ENCODE measurements around the gene COL13A1.

The COL13A1 gene

DNA sequence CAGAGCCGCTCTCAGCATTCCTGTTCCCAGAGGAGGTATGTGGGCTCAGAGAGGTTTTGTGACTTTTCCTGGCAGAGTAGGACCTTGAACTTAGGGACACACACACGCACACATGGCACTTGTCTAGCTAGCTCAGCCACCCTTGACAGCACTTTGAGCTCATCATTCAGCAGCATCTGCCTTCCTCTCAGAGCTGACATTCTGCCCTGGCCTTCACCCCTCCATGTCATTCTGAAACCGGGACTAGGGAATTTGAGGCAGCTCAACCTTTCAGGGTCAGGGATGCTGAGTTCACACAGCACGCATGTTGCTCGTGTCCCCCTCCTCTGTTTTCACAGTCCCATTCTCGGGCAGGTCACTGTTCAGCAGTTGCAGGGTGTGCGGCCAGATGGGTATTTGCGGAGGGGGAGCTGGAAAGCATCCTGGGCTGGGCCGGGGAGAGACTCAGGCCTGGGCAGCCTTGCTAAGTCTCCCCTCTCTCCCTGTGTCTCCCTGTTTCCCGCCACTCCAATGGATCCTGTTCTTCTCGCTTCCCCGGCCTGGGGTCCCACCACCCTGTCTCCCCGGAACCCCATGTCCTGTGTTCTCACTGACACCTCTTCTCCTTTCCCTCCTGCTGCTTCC lies 78.0 kb downstream of the COL13A1 start:
- no peak for DNase-seq (ENCODE audit: insufficient read length, low spot score)
- TF ChIP-seq POLR2A (IDR thresholded peaks at IDR 0.05; ENCODE audit: low read depth, low read length), result no peak
- FAIRE-seq, result no peak

DNA sequence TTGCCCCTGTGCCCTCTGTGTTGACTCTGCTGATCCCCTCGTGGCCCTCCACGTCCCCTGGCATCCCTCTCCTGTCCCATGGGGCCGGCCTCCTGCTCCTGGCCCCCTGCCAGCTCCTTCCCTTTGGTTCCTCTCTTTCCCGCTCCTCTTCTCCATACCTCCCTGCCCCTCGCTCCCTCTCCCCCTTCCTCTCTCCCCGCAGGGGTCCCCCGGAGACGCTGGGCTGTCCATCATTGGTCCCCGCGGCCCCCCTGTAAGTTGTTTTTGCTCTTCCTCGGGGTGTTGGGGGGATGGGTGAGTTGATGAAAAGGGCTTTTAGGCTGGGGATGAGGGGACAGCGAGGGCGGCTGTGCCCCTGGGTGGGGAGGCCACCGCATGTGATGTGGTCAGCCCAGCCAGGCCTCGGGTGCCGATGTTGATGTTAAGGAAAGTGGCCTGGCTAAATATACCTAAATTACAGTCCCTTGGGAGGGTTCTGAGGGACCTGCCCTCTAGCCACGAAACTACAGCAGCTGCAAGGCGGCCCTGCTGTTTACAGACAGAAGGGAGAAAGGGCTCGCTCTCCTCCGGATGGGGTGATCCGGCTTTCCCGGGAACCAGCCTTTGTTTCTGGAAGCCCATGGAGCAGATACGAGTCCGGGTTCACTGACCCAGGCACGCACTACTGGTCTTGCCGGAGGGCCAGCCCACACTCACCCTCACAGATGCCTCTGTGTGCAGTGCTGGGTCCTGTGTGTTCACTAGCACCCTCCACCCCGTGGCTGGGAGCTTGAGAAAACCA lies 78.8 kb downstream of the COL13A1 start:
- TF ChIP-seq POLR2A (IDR thresholded peaks at IDR 0.05; ENCODE audit: low read depth, low read length), result no peak
- FAIRE-seq, result no peak
- no peak for DNase-seq (ENCODE audit: insufficient read length, low spot score)

DNA sequence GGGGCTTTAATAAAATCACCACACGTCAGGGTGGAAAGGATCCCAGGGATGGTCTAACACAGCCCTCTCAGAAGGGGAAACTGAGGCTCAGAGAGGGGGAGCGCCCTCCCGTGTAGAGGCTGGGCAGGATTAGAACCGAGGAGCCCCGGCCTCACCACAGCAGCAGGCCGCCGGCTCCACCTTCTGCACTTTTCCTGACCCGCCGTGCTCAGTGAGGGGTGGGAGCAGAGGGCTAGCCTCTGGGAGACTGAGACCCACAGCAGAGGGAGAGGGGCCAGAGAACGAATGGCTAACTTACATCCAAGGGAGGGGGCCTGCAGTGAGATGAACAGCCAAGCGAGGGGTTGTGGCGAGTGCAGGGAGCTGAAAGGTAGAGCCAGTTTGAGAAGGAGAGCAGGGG lies 79.5 kb downstream of the COL13A1 start:
- no peak for FAIRE-seq

DNA sequence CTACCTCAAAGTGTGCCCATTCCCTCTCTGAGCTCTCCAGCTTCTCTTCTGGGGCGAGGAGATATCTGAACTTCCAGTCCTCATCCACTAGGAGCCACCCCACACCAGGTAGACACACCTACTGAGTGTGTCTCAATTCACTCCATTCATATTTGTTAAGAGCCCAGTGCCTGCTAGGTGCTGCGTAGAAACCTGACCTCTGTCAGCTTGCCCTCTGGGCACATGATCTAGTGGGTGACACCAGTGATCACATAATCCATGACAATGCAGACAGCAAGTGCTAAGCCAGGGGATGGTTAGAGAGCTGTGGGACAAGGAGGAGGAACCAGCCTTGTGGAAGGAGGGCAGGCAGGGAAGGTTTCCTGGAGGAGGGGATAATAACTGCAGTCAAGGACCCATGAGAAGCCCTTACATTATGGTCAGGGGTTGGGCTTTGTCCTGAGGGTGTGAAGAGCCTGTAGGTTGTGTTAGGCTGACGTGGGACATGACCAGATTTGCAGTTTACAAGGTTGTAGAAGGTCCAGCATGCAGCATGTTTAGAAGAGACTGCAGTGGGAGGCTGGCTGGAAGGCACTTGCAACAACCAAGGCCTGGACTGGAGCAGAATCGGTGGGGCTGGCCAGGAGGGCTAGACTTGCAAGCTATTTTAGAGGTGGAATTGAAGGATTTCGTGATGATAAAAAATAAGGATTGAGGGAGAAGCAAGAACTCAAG lies 81.8 kb downstream of the COL13A1 start:
- FAIRE-seq (no peak), DNase-seq (ENCODE audit: insufficient read length, low spot score) (no peak)

More for the DNA sequence above, 79.5 kb downstream of the COL13A1 start:
- DNase-seq (ENCODE audit: insufficient read length, low spot score), result no peak
- no peak for TF ChIP-seq POLR2A (IDR thresholded peaks at IDR 0.05; ENCODE audit: low read depth, low read length)

DNA sequence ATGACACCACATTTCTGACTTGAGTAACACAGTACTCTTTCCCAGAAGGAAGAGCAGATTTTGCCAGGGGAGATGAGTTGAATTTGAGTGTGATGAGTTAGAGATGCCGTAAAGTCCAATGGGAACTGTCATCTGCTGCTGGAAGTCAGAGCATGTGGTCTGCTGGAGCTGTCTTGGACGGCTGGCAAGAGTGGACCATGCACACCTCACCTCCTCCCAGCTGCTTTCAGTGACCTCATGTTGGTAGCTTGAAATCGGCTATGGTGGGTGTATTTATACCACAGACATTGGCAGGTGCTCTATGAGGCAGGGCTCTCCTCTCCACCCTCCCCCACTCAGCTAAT lies 82.3 kb downstream of the COL13A1 start:
- no peak for DNase-seq (ENCODE audit: insufficient read length, low spot score)
- no peak for FAIRE-seq
- TF ChIP-seq POLR2A (IDR thresholded peaks at IDR 0.05; ENCODE audit: low read depth, low read length), result no peak

More for the DNA sequence above, 81.8 kb downstream of the COL13A1 start:
- TF ChIP-seq POLR2A (IDR thresholded peaks at IDR 0.05; ENCODE audit: low read depth, low read length), result no peak

DNA sequence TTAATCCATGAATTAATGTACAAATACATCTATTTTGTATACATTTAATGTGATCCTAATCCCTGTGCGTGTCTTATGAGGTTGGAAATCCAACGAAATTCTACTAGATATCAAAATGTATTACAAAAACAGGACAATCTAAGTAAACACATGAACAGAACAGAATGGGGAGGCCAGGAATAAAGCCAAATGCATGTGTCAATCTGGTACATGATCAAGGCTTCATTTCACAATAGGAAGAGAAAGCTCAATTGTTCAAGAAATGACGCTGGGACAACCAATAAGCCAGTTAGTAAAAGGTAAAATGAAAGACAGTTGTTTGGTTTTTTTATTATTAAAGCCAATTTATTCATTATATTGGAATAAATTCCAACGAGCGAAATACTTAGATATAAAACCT lies 83.0 kb downstream of the COL13A1 start:
- DNase-seq (ENCODE audit: insufficient read length, low spot score), result no peak
- FAIRE-seq, result no peak
- no peak for TF ChIP-seq POLR2A (IDR thresholded peaks at IDR 0.05; ENCODE audit: low read depth, low read length)

DNA sequence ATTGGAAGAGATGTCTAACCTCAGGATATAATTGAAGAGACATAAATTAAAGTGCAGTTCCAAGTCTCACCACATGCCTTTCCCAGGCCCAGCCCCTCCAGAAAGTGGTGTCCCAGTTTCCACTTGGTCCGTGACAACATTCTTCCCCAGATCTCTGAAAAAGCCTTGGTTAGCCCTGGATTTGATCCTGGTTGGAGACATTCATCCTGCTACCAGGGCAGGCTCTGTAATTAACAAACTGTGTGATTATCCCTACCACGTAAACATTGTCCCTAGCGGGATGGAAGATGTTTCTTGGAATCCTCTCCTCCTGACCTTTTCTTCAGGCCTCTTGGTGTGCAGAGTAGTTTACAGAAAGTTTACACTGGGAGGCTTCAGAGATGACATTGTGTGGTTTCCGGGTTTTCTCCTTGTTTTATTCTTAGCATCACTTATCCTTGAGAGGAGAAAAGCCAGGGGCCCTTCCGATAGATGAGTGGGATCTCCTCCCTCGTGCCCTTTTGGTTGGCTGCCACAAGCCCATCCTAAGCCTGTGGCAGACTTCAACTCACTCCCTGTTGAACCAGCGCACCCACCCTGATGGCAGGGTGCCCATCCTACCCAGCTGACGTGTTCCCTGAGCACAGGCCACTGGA lies 83.8 kb downstream of the COL13A1 start:
- TF ChIP-seq POLR2A (IDR thresholded peaks at IDR 0.05; ENCODE audit: low read depth, low read length), result no peak
- FAIRE-seq (no peak), DNase-seq (ENCODE audit: insufficient read length, low spot score) (no peak)

DNA sequence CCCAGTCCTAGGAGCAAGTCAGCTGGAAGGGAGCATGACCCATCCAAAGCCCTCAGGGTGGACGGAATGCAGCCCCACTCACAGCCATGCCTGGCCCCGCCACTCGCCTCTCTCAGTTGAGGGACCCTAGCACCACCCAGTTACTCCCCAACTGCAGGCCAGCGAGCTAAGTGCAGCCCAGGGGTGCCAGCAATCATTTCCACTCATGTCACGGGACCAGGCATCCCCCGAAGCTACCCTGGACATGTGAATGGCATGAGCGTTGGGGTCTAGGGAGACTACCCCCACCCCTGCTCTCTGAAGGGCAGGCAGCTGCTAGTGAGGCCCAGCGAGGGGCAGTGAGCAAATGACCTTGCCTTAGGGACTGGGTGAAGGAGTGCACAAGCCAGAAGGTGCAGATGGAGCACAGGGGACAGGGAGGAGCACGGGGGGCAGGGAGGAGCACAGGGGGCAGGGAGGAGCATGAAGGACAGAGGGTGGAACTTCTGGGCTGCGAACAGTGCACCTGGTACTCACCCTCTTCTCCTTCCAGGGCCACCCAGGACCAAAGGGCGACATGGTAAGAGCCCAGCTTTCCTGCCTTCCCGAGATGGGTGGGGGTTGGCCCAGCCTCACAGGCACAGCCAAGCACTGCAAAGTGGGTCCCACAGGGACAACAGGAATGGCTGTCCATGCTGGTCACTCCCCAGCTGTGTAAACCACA lies 87.3 kb downstream of the COL13A1 start:
- no peak for TF ChIP-seq POLR2A (IDR thresholded peaks at IDR 0.05; ENCODE audit: low read depth, low read length)
- FAIRE-seq, result no peak
- DNase-seq (ENCODE audit: insufficient read length, low spot score), result no peak

DNA sequence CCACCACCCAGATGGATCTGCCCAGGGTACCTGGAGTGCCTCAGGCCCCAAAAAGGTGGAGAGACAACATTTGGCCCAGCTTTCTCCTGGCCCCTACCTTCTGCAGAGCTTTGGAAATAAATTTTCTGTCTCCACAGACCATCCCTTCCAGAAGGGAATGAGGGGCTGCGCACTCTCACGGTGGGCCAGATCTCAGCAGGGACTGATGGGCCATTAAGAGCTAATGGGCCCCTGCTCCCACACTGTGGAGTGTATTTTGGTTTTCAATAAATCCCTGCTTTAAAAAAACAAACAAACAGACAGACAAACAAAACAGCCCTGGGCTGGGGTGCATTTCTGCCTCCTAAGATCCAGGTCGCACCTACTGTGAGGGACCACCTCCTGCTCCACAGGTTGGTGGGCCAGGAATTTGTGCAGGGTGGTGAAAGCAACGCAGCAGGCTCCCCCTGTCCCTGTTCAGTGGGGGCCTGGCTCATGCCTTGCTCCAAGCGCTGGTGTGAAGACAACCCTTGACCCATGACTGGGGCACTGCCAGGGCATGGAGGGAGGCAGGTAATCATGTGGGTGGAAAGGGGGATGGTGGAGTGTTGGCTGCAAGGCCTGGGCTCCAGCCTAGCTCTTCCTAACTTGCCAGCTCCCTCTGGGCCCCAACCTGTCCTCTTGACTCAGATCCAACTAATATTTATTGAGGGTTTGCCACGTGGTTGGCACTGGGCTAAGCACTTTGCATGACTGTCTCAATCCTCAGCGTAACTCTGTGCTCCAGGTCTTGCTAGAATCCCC lies 88.5 kb downstream of the COL13A1 start:
- DNase-seq (ENCODE audit: insufficient read length, low spot score), result no peak
- no peak for TF ChIP-seq POLR2A (IDR thresholded peaks at IDR 0.05; ENCODE audit: low read depth, low read length)
- FAIRE-seq, result no peak

DNA sequence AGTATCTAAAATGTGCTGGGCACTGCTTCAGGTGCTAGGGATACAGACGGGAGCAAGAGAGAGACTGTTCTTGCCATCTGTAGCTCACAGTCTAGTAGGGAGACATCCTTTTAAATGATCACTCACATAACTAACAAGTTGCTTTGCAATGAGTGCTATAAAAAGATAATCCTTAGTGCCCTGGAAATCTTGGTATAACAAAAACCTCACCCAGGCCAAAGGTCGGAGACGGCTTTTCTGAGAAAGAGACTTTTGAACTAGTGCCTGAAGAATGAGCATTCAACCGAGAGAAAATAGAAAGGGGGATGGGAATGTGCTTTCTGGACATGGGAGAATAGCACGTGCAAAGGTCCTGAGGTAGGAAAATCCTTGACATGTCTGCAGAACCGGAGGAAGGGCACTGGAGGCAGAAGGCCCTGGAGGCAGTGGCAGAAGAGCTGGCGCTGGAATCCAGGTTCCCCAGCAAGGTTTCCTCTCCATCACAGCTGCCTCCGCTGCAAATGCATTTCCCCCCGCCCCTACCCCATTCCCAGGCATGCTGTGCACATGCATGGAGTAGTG lies 89.4 kb downstream of the COL13A1 start:
- FAIRE-seq, result no peak
- DNase-seq (ENCODE audit: insufficient read length, low spot score), result no peak
- TF ChIP-seq POLR2A (IDR thresholded peaks at IDR 0.05; ENCODE audit: low read depth, low read length), result no peak

DNA sequence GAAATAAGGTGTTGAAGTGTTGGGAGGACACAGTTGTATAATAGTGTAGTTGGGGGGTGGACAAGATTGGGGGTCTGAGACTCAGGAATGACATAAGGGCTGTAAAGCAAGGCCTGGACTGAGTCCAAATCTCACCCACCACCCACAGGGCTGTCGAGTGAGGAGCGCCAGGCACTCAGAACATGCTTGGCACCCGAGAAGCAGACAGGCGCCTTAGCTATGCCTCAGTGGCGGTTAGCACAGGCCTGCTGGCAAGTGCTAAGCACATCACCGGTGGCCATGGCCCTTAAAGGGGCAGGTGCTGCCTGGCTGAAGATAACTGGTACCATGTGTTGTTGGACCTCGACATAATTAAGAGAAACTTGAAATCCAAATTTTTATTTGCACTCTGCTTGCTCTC lies 90.7 kb downstream of the COL13A1 start:
- no peak for FAIRE-seq
- DNase-seq (ENCODE audit: insufficient read length, low spot score), result no peak
- TF ChIP-seq POLR2A (IDR thresholded peaks at IDR 0.05; ENCODE audit: low read depth, low read length), result no peak

DNA sequence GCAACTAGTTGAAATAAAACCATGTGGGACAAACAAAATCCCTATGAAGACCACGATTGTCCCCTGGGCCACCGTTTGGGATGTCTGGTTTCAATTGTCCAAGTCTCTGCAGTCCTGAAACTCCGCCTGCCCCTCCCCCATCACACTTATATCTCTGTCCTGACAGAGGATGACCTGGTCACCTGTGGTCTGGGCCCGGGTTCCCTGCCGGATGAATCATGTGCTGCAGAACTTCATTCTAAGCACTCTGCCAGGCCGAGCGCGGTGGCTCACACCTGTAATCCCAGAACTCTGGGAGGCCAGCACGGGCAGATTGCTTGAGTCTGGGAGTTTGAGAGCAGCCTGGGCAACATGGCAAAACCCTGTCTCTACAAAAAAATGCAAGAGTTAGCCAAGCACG lies 91.1 kb downstream of the COL13A1 start:
- no peak for FAIRE-seq
- no peak for TF ChIP-seq POLR2A (IDR thresholded peaks at IDR 0.05; ENCODE audit: low read depth, low read length)
- no peak for DNase-seq (ENCODE audit: insufficient read length, low spot score)

All from H54 (cell line).